SU-DHL-6 (cell line): ENCODE data around the gene CCDC81.

Source experiments
- H2AFZ ChIP-seq: fragments of 200-600 bp; sonication (generic); 2 replicates; pipeline ENCODE4 v1.6.1; 2014; ENCODE audit warnings: low read depth, mild to moderate bottlenecking, moderate library complexity, mixed read lengths, antibody characterized with exemption, low read length; ENCODE audit not compliant: severe bottlenecking
- H3F3A ChIP-seq: fragments of 200-600 bp; shearing (Covaris generic); 2 replicates; pipeline ENCODE4 v1.6.0; 2016; ENCODE audit warnings: antibody characterized with exemption, mild to moderate bottlenecking; ENCODE audit not compliant: insufficient read depth
- H3K27ac ChIP-seq: fragments of 200-600 bp; sonication (generic); 2 replicates; pipeline ENCODE4 v1.5.1; 2016; ENCODE audit warnings: low read depth, mild to moderate bottlenecking, low read length, moderate library complexity, mixed read lengths
- H3K27me3 ChIP-seq: fragments of 200-600 bp; sonication (generic), shearing (Covaris generic); 2 replicates; pipeline ENCODE4 v1.6.0; 2014; ENCODE audit warnings: mild to moderate bottlenecking, low read length
- H3K36me3 ChIP-seq: fragments of 200-600 bp; sonication (generic); 2 replicates; pipeline ENCODE4 v1.6.1; 2014; ENCODE audit warnings: mild to moderate bottlenecking, low read length, mixed read lengths
- H3K4me2 ChIP-seq: fragments of 300-600, 200-600 bp; shearing (Covaris generic), sonication (generic); 2 replicates; pipeline ENCODE4 v1.6.0; 2014; ENCODE audit warnings: low read length, low read depth, mild to moderate bottlenecking; ENCODE audit not compliant: poor library complexity, severe bottlenecking
- H3K4me3 ChIP-seq: fragments of 200-600 bp; sonication (generic); 2 replicates; pipeline ENCODE4 v1.5.1; 2014; ENCODE audit warnings: antibody characterized with exemption, low read length, mild to moderate bottlenecking, mixed read lengths; ENCODE audit not compliant: insufficient read depth, poor library complexity, severe bottlenecking
- H3K79me2 ChIP-seq: fragments of 200-600 bp; sonication (generic); 2 replicates; pipeline ENCODE4 v1.6.1; 2014; ENCODE audit warnings: mild to moderate bottlenecking, low read length, moderate library complexity; ENCODE audit not compliant: insufficient read depth
- H3K9ac ChIP-seq: fragments of 200-600 bp; sonication (generic); 2 replicates; pipeline ENCODE4 v1.7.0; 2014; ENCODE audit warnings: mild to moderate bottlenecking, low read length
- H3K9me2 ChIP-seq: fragments of 200-600 bp; sonication (generic); replicated peaks from 2 replicates; pipeline ENCODE4 v1.6.1; 2014; ENCODE audit warnings: low read length; ENCODE audit not compliant: insufficient read depth
- H3K9me3 ChIP-seq: fragments of 200-600 bp; sonication (generic); 2 replicates; pipeline ENCODE4 v1.6.1; 2014; ENCODE audit warnings: low read length, mixed read lengths; ENCODE audit not compliant: insufficient read depth
- H4K20me1 ChIP-seq: fragments of 200-600 bp; sonication (generic); 2 replicates; pipeline ENCODE4 v1.6.1; 2014; ENCODE audit warnings: low read depth, mild to moderate bottlenecking, antibody characterized with exemption, low read length, moderate library complexity, mixed read lengths
- CTCF ChIP-seq: fragments of 200-600 bp; sonication (generic); IDR thresholded peaks from one replicate; pipeline ENCODE4 v1.5.1; 2017; ENCODE audit warnings: antibody characterized with exemption, mild to moderate bottlenecking, low read length, moderate library complexity; ENCODE audit not compliant: insufficient read depth, poor library complexity, severe bottlenecking
- EZH2phosphoT487 ChIP-seq: fragments of 200-600 bp; sonication (generic), shearing (Covaris generic); conservative IDR thresholded peaks from 2 replicates; pipeline ENCODE4 v1.6.1; 2018; ENCODE audit warnings: mild to moderate bottlenecking, antibody characterized with exemption, low read length, moderate library complexity, mixed read lengths

The CCDC81 gene

GRCh38 chr11:86374069-86374468, 618 bp upstream of the CCDC81 start:
- H3K27ac ChIP-seq = no peak overlapping the region
- H4K20me1 ChIP-seq = no peaks in the 10 kb centered on the region
- no peak overlapping the region for H3K9ac ChIP-seq
- no peak overlapping the region for H2AFZ ChIP-seq
- no peaks in the 10 kb centered on the region for H3K9me3 ChIP-seq
- no peaks in the 10 kb centered on the region for H3K27me3 ChIP-seq
- TF ChIP-seq CTCF (no peak), EZH2phosphoT487 (no peak)
- H3K4me3 ChIP-seq = no peak overlapping the region
- H3F3A ChIP-seq = no peaks in the 10 kb centered on the region
- no peaks in the 10 kb centered on the region for H3K36me3 ChIP-seq
- H3K4me2 ChIP-seq = no peak overlapping the region
- H3K79me2 ChIP-seq = no peaks in the 10 kb centered on the region
- H3K9me2 ChIP-seq = no peaks in the 10 kb centered on the region

- TF ChIP-seq CTCF (no peak), EZH2phosphoT487 (no peak)
- Histone ChIP-seq H3K4me2 (no peak overlapping the region), H3K9ac (no peak overlapping the region), H3K79me2 (no peaks in the 10 kb centered on the region), H3K27ac (no peak overlapping the region), H3K27me3 (no peaks in the 10 kb centered on the region), H3K36me3 (no peaks in the 10 kb centered on the region), H2AFZ (no peak overlapping the region), H3K4me3 (no peak overlapping the region), H3K9me3 (no peaks in the 10 kb centered on the region), H4K20me1 (no peaks in the 10 kb centered on the region), H3K9me2 (no peaks in the 10 kb centered on the region), H3F3A (no peaks in the 10 kb centered on the region)
Observed at GRCh38 chr11:86377972-86378371, 3.3 kb downstream of the CCDC81 start.

- Histone ChIP-seq H3K79me2 (no peaks in the 10 kb centered on the region), H3K27me3 (no peaks in the 10 kb centered on the region), H3K9ac (no peak overlapping the region), H3K9me3 (no peaks in the 10 kb centered on the region), H3K36me3 (no peaks in the 10 kb centered on the region), H4K20me1 (no peaks in the 10 kb centered on the region), H2AFZ (no peak overlapping the region), H3K9me2 (no peaks in the 10 kb centered on the region), H3K4me3 (no peak overlapping the region), H3K4me2 (no peak overlapping the region), H3K27ac (no peak overlapping the region), H3F3A (no peaks in the 10 kb centered on the region)
- TF ChIP-seq EZH2phosphoT487 (no peak), CTCF (no peak)
Observed at GRCh38 chr11:86380295-86381059, 5.8 kb downstream of the CCDC81 start.
